GM19395 (cell line): Measurements from ENCODE around the gene UGT2A3.
A peak's percentile ranks its signal among the peaks of the same experiment; 100 is the strongest.

Experiments used
- ATAC-seq: cut with Tn5 transposase; IDR thresholded peaks from one replicate; pipeline ENCODE4 v1.9.1; 2021; ENCODE audit warnings: mild to moderate bottlenecking, moderate library complexity; ENCODE audit not compliant: unreplicated experiment

The UGT2A3 gene

GRCh38 chr4:68917016-68917415, 34.6 kb downstream of the UGT2A3 start:
- ATAC-seq = no peak

- no peak for ATAC-seq
Observed at GRCh38 chr4:68912807-68913206, 38.8 kb downstream of the UGT2A3 start.

- ATAC-seq = no peak
Observed at GRCh38 chr4:68909385-68909784, 42.2 kb downstream of the UGT2A3 start.

GRCh38 chr4:68907788-68908700, 43.6 kb downstream of the UGT2A3 start:
- ATAC-seq = no peak

GRCh38 chr4:68907245-68907644, 44.4 kb downstream of the UGT2A3 start:
- ATAC-seq = no peak

- ATAC-seq = no peak
Observed at GRCh38 chr4:68906780-68907137, 44.8 kb downstream of the UGT2A3 start.

GRCh38 chr4:68905939-68906779, 45.4 kb downstream of the UGT2A3 start:
- no peak for ATAC-seq

GRCh38 chr4:68905598-68905938, 46.0 kb downstream of the UGT2A3 start:
- ATAC-seq = no peak

GRCh38 chr4:68904786-68905185, 46.8 kb downstream of the UGT2A3 start:
- peak; percentile 63 for ATAC-seq

- no peak for ATAC-seq
Observed at GRCh38 chr4:68896749-68897148, 54.9 kb downstream of the UGT2A3 start.

GRCh38 chr4:68895561-68896198, 55.9 kb downstream of the UGT2A3 start:
- ATAC-seq = no peak

GRCh38 chr4:68892861-68893260, 58.7 kb downstream of the UGT2A3 start:
- ATAC-seq = no peak

GRCh38 chr4:68891678-68892077, 59.9 kb downstream of the UGT2A3 start:
- ATAC-seq = no peak

GRCh38 chr4:68885545-68885944, 66.1 kb downstream of the UGT2A3 start:
- no peak for ATAC-seq

- ATAC-seq = no peak
Observed at GRCh38 chr4:68883870-68884269, 67.7 kb downstream of the UGT2A3 start.
